OCI-LY3 (cell line): ENCODE results near the gene CD8B.

Experiments used
- H2AFZ ChIP-seq: fragments of 200-600, 300-600 bp; shearing (Covaris generic); 2 replicates; pipeline ENCODE4 v1.6.0; 2014; ENCODE audit warnings: antibody characterized with exemption, low read depth, low read length
- H3K27ac ChIP-seq: fragments of 200-600, 300-600 bp; sonication (generic); 2 replicates; pipeline ENCODE4 v1.5.1; 2014; ENCODE audit warnings: mild to moderate bottlenecking, low read length, moderate library complexity, mixed read lengths
- H3K27me3 ChIP-seq: fragments of 200-600, 300-600 bp; sonication (generic); 2 replicates; pipeline ENCODE4 v1.6.1; 2014; ENCODE audit warnings: low read depth, low read length, mixed read lengths
- H3K36me3 ChIP-seq: fragments of 200-600, 300-600 bp; sonication (generic); replicated peaks from 2 replicates; pipeline ENCODE3; 2014; ENCODE audit warnings: low read depth, low read length, mixed read lengths
- H3K4me1 ChIP-seq: fragments of 300-600, 200-600 bp; sonication (generic); 2 replicates; pipeline ENCODE4 v1.6.1; 2014; ENCODE audit warnings: low read length, mixed read lengths
- H3K4me2 ChIP-seq: fragments of 200-600, 300-600 bp; sonication (generic); 2 replicates; pipeline ENCODE4 v1.6.1; 2014; ENCODE audit warnings: low read length, mixed read lengths
- H3K4me3 ChIP-seq: fragments of 300-600, 200-600 bp; sonication (generic); 2 replicates; pipeline ENCODE4 v1.5.1; 2014; ENCODE audit warnings: antibody characterized with exemption, mild to moderate bottlenecking, low read length, moderate library complexity
- H3K79me2 ChIP-seq: fragments of 300-600, 200-600 bp; shearing (Covaris generic); 2 replicates; pipeline ENCODE4 v1.6.1; 2014; ENCODE audit warnings: mild to moderate bottlenecking, low read length, mixed read lengths
- H3K9ac ChIP-seq: fragments of 300-600, 200-600 bp; shearing (Covaris generic); 2 replicates; pipeline ENCODE4 v1.6.0; 2014; ENCODE audit warnings: mild to moderate bottlenecking, low read length, moderate library complexity
- H3K9me3 ChIP-seq: fragments of 200-600, 300-600 bp; shearing (Covaris generic); 2 replicates; pipeline ENCODE4 v1.6.1; 2014; ENCODE audit warnings: low read length, mixed read lengths; ENCODE audit not compliant: insufficient read depth
- H4K20me1 ChIP-seq: fragments of 200-600, 300-600 bp; sonication (generic); 2 replicates; pipeline ENCODE4 v1.6.1; 2016; ENCODE audit warnings: low read length, mixed read lengths; ENCODE audit not compliant: insufficient read depth
- CTCF ChIP-seq: fragments of 200-600, 300-600 bp; sonication (generic); IDR thresholded peaks from 2 replicates; pipeline ENCODE4 v1.5.1; 2014; ENCODE audit warnings: antibody characterized with exemption, low read length, low read depth
- EZH2phosphoT487 ChIP-seq: fragments of 200-600 bp; shearing (Covaris generic); IDR thresholded peaks from 2 replicates; pipeline ENCODE4 v1.6.1; 2018; ENCODE audit warnings: antibody characterized with exemption, mixed run types, low read depth

The CD8B gene

GRCh38 chr2:86831537-86831936 lies 30.1 kb downstream of the CD8B start:
- Histone ChIP-seq H2AFZ (peak overlapping the region; percentile 84), H3K27me3 (0 out of 2 replicates have a peak, but pooled peaks cover 3% of the 10 kb centered on the region), H3K4me1 (no peaks in the 10 kb centered on the region; the same call in 1 of the 2 replicates), H4K20me1 (no peaks in the 10 kb centered on the region), H3K9ac (no peak overlapping the region), H3K27ac (no peak overlapping the region), H3K79me2 (no peaks in the 10 kb centered on the region), H3K4me2 (peak overlapping the region; percentile 51), H3K4me3 (peak overlapping the region; percentile 54), H3K9me3 (no peaks in the 10 kb centered on the region), H3K36me3 (no peaks in the 10 kb centered on the region)
- TF ChIP-seq EZH2phosphoT487 (no peak), CTCF (no peak)

GRCh38 chr2:86826951-86827350 lies 34.7 kb downstream of the CD8B start:
- H3K36me3 ChIP-seq = no peaks in the 10 kb centered on the region
- H3K4me2 ChIP-seq = no peak overlapping the region
- TF ChIP-seq EZH2phosphoT487 (no peak), CTCF (no peak)
- no peak overlapping the region for H3K27ac ChIP-seq
- H3K4me1 ChIP-seq = no peaks in the 10 kb centered on the region; the same call in 1 of the 2 replicates
- no peaks in the 10 kb centered on the region for H4K20me1 ChIP-seq
- no peak overlapping the region for H2AFZ ChIP-seq
- H3K9me3 ChIP-seq = 0 out of 2 replicates have a peak, but pooled peaks cover 3% of the 10 kb centered on the region
- 0 out of 2 replicates have a peak, but pooled peaks cover 3% of the 10 kb centered on the region for H3K27me3 ChIP-seq
- no peaks in the 10 kb centered on the region for H3K79me2 ChIP-seq
- no peak overlapping the region for H3K4me3 ChIP-seq
- no peak overlapping the region for H3K9ac ChIP-seq

DNA sequence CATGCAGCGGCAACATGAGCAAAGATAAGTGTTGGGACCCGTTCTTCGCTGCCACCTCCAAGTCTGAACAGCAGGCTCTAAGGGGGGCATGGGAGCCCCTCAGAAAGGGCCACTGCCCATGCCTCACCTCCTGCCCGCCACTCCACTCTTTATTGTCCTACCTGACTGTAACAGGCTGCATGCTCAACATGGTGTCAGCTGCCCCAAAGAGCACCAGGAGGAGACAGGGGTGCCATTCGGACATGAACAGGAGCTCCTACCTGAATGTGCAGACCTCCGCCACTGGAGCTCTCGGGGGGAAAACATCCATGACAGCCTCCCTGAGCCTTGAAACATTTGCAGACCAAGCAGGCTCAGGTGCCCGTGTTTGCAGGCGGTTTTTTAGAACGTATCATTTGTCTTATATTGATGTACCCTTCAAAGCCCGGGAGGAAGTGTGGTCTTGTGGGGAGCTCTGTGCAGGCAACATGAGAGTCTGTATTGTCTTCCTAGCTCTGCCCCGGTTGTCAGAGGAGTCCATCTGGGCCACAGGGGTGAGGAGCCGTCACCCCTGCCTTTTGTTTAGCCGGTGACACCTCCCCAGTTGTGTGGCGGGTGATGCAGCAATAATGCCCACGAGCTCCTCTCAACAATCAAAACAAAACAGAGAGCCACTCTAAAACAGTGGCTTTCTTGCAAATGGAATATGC lies 35.8 kb downstream of the CD8B start:
- H3K4me3 ChIP-seq = no peak overlapping the region

More for the DNA sequence above, 35.8 kb downstream of the CD8B start:
- TF ChIP-seq CTCF (no peak), EZH2phosphoT487 (no peak)
- no peaks in the 10 kb centered on the region for H3K36me3 ChIP-seq
- H3K9me3 ChIP-seq = 0 out of 2 replicates have a peak, but pooled peaks cover 3% of the 10 kb centered on the region
- no peaks in the 10 kb centered on the region for H3K4me1 ChIP-seq
- H4K20me1 ChIP-seq = no peaks in the 10 kb centered on the region
- no peaks in the 10 kb centered on the region for H3K27me3 ChIP-seq
- H3K9ac ChIP-seq = no peak overlapping the region
- H2AFZ ChIP-seq = no peak overlapping the region
- H3K4me2 ChIP-seq = no peak overlapping the region
- no peaks in the 10 kb centered on the region for H3K79me2 ChIP-seq
- no peak overlapping the region for H3K27ac ChIP-seq
